GM12874 (cell line): ENCODE measurements around the gene UTP14C.
A peak's percentile ranks its signal among the peaks of the same experiment; 100 is the strongest.

Experiments used
- CTCF ChIP-seq: IDR thresholded peaks from 2 replicates; pipeline ENCODE4 v1.5.1; 2011; ENCODE audit warnings: low read depth, mild to moderate bottlenecking, control low read depth, low read length, moderate library complexity; ENCODE audit not compliant: insufficient read depth

UTP14C gene

GRCh38 chr13:52016296-52016695, 8.2 kb upstream of the UTP14C start:
- no peak for TF ChIP-seq CTCF

DNA sequence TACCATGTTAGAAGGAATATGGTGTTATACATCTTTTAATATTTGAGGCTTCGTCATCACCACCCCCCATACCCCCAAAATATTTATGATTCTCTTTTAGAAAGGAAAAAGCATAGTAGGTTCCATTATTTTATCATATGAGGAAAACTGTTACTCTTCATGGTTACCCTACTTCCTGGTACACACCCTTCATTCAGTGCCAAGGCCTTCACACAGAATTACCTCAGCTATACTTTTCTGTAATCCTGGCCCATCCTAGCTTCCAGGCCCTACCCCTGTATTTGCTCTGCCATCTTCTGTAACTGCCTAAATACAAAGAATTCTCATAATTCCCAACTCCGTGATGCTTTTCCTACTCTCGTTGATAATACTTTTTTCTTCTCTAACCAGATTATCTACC, 4.3 kb upstream of the UTP14C start:
- TF ChIP-seq CTCF, result no peak

GRCh38 chr13:52022356-52022755, 2.1 kb upstream of the UTP14C start:
- no peak for TF ChIP-seq CTCF

- no peak for TF ChIP-seq CTCF
These were observed 1.2 kb downstream of the UTP14C start for GRCh38 chr13:52025475-52026245.

GRCh38 chr13:52026246-52026626, 1.7 kb downstream of the UTP14C start:
- 0 out of 2 replicates have a peak, but pooled peaks have one; percentile 5 for TF ChIP-seq CTCF

GRCh38 chr13:52027832-52028231, 3.3 kb downstream of the UTP14C start:
- TF ChIP-seq CTCF, result no peak

DNA sequence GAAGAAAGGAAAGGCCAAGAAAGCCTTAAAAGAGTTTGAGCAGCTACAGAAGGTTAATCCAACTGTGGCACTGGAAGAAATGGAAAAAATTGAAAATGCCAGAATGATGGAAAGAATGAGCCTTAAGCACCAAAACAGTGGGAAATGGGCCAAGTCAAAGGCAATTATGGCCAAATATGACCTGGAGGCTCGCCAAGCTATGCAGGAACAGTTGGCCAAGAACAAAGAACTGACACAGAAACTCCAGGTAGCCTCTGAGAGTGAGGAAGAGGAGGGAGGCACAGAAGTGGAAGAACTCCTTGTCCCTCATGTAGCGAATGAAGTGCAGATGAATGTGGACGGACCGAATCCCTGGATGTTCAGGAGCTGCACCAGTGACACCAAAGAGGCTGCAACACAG, 5.1 kb downstream of the UTP14C start:
- TF ChIP-seq CTCF, result no peak

GRCh38 chr13:52033039-52033438, 8.5 kb downstream of the UTP14C start:
- TF ChIP-seq CTCF, result no peak
